Measurements from ENCODE around the gene CAV1. TPM values are rescaled to one million over a fixed set of nuclear protein-coding genes. Genes with fewer than 3 reads are reported as not detected.

CAV1 gene
- total RNA-seq, 1 donor from 2014 or later: 300 TPM

DNA sequence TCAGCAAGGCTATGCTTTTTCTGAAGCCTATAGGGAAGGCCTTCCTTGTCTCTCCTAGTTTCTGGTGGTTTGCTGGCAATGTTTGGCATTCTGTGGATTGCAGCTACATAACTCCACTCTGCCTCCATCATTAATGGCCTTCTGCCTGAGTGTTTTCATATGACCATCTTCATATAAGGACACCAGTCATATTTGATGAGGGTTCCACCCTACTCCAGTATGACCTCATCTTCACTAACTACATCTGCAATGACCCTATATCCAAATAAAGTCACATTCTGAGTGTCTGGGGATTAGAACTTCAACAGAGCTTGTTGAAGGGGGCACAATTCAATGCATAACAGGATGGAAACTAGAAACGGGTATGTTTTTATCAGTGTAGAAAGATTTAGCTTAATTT lies 22.1 kb downstream of the CAV1 start:
- ATAC-seq (ENCODE audit: poor library complexity): no peak

DNA sequence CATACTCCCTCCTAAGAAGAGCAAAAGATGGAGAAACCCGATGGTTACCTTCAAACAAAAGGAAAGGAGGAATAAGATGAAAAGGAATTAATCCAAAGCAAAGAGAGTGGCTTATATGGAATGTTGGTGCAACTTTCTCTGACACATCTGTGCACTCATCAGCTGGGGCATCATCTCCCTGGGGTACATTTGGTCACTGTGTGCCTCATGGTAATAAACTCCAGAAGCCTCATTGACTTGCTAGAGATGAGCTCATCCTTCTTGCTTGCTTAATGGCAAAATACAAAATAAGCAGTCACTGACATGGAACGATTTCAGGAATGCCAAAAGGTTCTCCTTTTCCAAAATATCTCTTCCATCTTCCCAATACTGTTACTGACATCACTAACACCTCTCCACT lies 22.5 kb downstream of the CAV1 start:
- ATAC-seq (ENCODE audit: poor library complexity): no peak

More for the DNA sequence above, 22.1 kb downstream of the CAV1 start:
- DNase-seq: no peak
- intact Hi-C loops (cut with DNase I): no loop called here

DNA sequence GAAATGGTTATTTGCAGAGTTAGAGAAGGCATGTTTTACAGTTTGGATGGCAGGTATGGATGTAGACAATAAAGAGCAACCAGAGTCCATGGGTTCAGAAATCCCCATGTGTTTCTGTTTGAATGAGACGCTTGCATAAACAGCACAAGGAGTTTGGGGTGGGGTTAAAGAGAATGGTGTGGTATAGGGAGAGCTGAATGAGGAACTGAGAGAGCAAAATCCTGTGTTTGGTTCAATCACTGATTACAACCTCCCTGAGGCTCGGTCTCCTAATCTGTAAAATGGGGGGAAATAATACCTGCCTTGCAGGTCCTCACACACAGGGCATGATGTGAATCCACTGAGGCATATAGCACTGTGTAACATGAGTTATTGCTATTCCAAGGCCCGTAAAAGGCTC lies 23.7 kb downstream of the CAV1 start:
- intact Hi-C loops (cut with DNase I): no loop called here
- ATAC-seq (ENCODE audit: poor library complexity) (no peak), DNase-seq (no peak)

More for the DNA sequence above, 22.5 kb downstream of the CAV1 start:
- intact Hi-C loops (cut with DNase I): no loop called here
- no peak for DNase-seq

DNA sequence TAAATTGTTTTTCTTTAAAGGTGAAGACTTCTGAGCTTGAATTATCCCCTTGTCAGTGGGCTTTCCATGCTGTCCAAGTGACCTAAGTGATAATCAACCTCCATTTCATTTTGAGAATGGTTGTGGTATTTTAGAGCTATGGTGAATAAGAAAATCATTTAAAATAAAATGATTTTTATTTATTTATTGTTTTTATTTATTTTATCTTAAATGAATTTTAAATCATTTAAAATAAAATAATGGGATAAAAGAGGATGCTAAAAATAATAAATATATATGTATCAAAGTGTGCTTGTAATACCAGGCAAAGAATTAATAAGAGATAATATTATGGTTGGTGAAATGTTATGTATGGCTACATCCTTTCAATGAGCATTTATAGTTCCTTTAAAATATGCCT lies 24.5 kb downstream of the CAV1 start:
- intact Hi-C loops (cut with DNase I): no loop called here
- no peak for DNase-seq
- no peak for ATAC-seq (ENCODE audit: poor library complexity)

DNA sequence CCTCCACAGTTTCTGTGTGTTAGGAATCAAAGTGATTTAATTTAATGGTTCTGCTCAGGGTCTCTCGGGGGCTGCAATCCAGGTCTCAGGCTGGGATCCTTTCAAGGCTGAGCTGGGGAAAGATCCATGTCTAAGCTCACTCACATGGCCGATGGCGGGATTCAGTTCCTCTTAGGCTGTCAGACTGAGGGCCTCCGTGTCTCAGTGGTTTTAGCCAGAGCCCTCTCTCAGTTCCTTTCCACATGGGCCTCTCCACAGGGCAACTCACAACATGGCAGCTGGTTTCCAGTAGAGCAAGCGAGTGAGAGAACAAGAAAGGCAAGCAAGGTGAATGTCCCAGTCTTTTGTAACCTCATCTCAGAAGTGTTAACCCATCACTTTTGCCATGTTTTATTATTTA lies 26.9 kb downstream of the CAV1 start:
- no peak for ATAC-seq (ENCODE audit: poor library complexity)
- intact Hi-C loops (cut with DNase I): no loop called here
- DNase-seq: no peak

DNA sequence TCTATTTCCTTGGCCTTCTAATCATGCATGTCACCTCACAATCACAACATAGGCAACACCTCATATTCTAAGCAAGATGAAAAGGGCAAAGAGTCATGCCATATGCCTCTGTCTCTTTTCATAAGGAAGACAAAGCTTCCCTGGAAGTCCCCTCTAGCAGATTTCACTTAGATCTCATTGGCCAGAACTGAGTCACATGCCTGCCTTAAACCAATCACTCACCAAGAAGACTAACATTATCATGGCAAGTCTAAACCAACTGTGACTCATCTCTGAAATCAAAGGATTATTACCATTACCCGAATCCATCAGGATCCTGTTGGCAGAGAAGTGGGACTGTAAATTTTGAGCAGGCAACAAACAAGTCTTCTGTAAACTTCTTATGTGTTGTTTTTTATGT lies 27.8 kb downstream of the CAV1 start:
- ATAC-seq (ENCODE audit: poor library complexity): no peak
- intact Hi-C loops (cut with DNase I): no loop called here
- no peak for DNase-seq

DNA sequence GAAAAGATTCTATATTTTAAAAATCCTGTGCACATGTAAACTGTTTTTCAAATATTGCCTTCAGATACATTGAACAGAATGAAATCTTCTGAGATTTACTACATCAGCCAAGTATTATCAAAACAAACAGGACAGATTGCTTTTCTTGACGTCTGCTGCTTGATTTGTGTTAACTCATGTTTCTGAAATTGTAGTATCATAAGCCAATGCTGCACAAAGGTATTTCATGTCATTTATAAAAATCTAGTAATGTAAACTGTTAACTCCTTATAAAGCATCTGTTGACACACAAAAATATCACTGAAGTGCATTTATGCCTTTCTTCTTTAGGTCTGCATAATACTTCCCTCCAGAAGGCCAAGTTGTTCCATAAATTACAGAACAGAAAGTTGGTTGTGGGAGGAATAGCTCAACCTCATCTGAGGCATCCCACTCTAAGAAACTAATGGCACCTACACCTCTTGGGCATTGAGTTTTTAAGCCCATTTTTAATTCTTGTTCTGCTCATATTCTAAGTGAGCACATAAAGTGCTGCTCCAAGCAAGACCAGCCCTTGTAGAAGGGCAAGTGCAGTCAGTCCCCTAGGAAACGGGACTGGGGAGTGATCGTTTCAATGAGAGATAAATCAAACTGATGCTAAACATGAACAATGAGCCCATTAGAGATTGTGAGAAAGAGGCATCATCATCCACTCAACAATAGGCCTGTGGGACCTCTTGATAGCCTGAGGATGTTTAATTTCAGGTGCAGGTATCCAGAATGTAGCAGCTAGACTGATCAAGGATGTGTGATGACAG lies 28.5 kb downstream of the CAV1 start:
- intact Hi-C loops (cut with DNase I): no loop called here
- DNase-seq (no peak), ATAC-seq (ENCODE audit: poor library complexity) (no peak)

DNA sequence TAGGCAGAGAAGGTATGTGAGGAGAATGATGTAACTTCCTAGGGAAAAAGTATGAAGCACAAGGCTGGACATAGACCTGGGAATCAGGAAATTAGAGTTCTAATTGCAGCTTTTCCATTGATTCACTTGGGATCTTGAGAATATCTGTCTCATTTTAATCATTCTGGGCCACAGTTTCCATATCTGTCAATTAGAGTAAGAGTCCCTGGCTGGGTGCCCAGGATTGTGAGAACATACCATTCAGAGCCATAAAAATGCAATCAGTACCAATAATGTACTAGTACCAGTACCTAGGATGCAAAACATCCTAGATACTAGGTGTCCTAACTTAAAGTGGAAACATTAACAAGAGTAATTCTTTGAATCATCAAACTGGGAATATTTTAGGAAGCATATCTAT lies 29.6 kb downstream of the CAV1 start:
- peak; percentile 54 for DNase-seq
- intact Hi-C loops (cut with DNase I): no loop called here
- ATAC-seq (ENCODE audit: poor library complexity): peak; percentile 61

DNA sequence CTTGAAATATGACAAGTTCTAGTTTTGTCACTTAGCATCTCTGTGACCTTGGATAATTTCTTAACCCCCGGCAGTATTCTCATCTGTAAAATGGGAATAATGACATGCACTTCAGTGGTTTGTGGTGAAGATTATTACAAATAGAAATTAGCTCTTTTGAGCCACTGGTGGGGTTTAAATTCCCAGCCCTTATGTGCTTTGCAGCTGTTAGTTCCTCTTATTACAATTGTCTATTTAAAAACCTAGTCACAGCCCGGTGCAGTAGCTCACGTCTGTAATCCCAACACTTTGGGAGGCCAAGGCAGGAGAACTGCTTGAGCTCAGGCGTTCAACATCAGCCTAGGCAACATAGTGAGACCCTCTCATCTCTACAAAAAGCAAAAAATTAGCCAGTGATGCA lies 30.1 kb downstream of the CAV1 start:
- ATAC-seq (ENCODE audit: poor library complexity) (no peak), DNase-seq (no peak)
- intact Hi-C loops (cut with DNase I): no loop called here

DNA sequence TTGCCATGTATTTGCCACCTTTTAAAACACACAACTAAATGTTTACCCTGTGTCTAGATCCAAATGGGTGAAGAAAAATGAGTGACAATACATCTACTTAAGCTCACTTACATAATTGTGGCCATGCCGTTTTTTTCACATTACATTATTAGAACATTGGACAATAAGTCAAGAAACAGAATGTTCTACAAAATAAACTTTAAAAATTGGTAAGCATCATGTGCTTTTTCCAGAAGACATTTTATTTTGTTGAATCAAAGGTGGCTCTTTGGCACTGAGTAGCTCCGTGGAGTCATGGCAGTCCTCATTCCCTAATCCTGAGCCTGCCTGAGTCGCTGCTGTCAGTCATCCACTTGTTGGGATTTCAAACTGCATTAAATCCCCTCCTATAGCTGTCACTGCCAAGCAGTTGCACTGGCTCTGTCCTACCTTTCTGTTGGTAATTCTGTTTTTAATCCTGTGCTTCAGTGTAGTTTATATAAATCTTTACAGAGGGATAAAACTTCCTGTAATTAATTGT lies 32.3 kb downstream of the CAV1 start:
- intact Hi-C loops (cut with DNase I): no loop called here
- DNase-seq: no peak
- no peak for ATAC-seq (ENCODE audit: poor library complexity)

DNA sequence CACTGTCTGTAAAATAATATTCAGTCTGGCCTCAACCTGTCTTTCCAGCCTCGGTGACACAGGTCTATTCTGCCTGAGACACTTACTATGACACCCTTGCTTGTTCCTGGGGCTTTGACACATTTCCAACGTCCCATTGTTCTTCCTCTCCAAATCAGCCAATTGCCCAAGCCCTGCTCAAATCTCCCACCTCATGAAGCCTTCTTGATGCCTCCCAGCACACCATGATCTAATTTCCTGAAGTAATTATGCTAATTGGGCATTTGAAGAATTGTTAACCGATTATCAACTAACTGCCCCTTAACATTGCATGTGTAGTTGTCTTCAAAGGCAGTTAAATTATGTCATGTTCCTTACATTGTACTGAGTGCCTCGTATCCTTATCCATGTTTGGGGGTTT lies 33.1 kb downstream of the CAV1 start:
- no peak for DNase-seq
- no peak for ATAC-seq (ENCODE audit: poor library complexity)
- intact Hi-C loops (cut with DNase I): no loop called here

DNA sequence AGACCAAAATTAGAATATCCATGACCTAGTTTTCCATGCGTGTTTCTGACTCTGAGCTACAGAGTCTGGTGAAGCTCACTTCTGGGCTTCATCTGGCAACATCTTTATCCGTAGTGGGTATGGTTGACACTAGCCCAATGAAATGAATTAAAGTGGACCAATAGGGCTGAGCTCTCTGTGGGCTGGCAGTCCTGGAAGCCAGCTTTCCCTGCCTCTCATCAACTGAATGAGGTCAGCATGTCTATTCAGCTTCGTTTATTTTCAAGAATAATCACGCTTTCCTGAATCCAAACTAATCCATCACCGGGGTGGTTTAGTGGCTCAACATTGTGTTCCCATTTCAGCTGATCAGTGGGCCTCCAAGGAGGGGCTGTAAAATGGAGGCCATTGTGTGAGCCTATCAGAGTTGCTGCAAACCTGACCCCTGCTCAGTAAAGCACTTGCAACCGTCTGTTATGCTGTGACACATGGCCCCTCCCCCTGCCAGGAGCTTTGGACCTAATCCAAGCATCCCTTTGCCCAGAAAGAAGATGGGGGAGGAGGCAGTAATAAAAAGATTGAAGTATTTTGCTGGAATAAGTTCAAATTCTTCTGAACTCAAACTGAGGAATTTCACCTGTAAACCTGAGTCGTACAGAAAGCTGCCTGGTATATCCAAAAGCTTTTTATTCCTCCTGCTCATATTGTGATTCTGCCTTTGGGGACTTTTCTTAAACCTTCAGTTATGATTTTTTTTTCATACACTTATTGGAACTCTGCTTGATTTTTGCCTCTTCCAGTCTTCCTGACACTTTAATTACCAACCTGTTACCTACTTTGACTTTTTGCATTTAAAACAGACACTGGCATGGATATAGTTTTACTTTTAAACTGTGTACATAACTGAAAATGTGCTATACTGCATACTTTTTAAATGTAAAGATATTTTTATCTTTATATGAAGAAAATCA lies 35.5 kb downstream of the CAV1 start:
- intact Hi-C loops (cut with DNase I): no loop called here
- peak; percentile 72 for ATAC-seq (ENCODE audit: poor library complexity)
- DNase-seq: no peak

DNA sequence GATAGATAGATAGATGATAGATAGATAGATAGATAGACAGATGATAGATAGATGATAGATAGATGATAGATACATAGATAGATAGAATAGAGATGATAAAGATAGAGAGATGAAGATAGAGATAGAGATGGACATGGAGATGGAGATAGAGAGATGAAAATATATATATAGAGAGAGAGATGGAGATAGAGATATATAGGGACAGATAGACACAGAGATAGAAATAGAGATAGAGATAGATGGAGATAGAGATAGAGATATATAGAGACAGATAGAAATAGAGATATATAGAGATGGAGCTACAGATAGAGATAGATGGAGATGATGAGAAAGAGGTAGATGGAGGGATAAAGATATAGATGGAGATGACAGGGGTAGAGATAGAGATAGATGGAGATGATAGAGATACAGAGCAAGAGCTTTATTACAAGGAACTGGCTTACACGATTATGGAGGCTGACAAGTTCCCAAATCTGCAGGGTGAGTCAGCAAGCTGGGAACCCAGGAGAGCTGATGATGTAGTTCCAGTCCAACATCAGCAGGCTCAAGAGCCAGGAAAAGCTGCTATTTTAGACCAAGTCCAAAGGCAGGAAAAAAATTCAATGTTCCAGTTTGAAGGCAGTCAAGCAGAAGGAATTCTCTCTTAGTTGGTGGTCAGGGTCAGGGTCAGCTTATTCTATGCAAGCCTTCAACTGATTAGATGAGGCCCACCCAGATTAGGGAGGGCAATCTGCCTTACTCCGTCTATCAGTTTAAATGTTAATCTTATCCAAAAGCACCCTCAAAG lies 37.1 kb downstream of the CAV1 start:
- intact Hi-C loops (cut with DNase I): no loop called here
- ATAC-seq (ENCODE audit: poor library complexity) (peak; percentile 55), DNase-seq (no peak)

DNA sequence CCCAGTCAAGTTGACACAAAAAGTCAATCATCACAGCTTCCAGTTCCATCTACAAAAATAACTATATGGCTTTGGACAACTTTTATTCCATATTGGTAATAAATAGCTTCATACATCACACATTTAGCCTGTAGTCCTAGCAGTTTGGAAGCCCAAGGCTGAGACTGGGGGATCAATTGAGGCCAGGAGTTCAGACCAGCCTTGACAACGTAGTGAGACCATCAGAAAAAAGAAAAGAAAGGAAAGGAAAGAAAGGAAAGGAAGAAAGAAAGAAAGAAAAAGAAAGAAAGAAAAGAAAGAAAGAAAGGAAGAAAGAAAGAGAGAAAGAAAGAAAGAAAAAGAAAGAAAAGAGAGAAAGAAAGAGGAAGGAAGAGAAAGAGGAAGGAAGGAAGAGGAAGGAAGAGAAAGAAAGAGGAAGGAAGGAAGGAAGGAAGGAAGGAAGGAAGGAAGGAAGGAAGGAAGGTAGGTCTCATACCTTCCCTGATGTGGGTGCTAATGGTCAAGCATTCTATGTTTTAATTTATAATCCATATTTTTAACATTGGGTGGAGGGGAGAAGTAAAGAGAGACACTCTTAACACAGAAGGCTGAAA lies 37.8 kb downstream of the CAV1 start:
- no peak for ATAC-seq (ENCODE audit: poor library complexity)
- intact Hi-C loops (cut with DNase I): no loop called here

DNA sequence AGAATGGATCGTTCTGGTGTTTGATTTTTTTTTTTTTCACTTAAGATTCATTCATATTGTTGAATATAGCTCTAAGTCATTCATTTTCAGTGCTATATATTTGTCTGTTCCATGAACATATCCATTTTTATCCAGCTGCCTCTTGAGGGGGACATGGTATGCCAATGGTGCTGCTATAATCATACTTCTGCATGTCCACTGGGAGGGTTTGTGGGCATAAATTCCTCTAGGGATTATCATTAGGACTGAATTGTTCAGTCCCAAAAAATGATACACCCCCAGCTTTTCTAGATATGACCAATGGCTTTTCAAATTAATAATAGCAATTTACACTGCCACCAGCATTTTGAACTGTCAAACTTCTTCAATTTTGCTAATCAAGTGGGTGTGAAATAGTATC lies 41.1 kb downstream of the CAV1 start:
- intact Hi-C loops (cut with DNase I): no loop called here
- no peak for ATAC-seq (ENCODE audit: poor library complexity)

More for the DNA sequence above, 37.8 kb downstream of the CAV1 start:
- no peak for DNase-seq

DNA sequence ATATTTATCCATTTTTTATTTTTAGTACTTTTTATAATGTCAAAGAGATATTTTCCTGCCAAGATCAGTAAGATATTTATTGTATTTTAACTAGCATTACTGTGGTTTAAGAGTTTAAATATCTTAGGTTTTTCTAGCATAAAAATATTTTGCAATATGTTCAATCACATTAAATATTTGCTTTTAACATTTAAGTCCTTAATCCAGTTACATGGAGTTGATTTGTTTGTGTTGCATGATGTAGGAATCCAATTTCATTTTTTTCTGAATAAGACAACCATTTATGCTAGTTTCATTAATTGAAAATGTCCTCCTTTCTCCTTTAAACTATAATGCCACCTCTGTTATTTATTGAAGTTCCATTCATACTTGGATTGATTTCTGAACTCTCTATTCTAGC lies 41.8 kb downstream of the CAV1 start:
- ATAC-seq (ENCODE audit: poor library complexity) (no peak), DNase-seq (no peak)
- intact Hi-C loops (cut with DNase I): no loop called here

More for the DNA sequence above, 41.1 kb downstream of the CAV1 start:
- no peak for DNase-seq

DNA sequence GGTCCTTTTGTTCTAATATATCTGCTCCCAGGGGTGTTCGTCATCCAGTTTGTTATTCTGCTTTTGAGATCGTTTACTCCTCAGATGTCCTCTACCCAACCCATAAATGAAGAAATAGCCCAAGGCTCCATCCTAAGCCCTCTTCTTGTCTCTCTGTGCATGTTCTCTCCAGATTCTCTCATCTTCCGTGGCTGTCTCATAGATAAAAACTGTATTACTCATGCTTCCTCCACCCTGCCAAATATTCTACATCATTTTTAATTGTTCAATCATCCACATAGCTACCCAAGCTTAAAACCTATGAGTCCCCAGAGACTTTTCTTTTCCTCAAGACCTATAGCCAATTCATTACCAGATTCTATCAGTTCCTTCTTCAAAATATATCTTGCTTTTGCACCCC lies 44.9 kb downstream of the CAV1 start:
- ATAC-seq (ENCODE audit: poor library complexity) (no peak), DNase-seq (no peak)
- intact Hi-C loops (cut with DNase I): no loop called here

DNA sequence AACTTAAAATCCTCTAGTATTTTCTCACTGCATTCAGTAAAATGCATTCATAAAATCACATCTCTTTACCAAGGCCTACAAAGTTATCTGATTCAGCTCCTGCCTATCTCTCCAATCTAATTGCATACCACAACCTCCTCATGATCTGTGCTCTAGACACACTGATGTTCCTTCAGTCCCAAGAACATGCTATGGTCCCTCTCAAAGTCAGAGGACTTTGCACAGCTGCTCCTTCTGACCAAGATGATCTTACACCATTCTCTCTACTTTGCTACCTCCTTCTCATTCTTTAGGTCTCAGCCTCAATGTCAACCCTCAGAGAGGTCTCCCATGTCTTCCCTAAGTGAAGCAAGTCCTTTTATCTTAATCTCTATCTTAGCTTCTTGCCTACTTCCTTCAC lies 45.5 kb downstream of the CAV1 start:
- intact Hi-C loops (cut with DNase I): no loop called here
- DNase-seq (no peak), ATAC-seq (ENCODE audit: poor library complexity) (no peak)

DNA sequence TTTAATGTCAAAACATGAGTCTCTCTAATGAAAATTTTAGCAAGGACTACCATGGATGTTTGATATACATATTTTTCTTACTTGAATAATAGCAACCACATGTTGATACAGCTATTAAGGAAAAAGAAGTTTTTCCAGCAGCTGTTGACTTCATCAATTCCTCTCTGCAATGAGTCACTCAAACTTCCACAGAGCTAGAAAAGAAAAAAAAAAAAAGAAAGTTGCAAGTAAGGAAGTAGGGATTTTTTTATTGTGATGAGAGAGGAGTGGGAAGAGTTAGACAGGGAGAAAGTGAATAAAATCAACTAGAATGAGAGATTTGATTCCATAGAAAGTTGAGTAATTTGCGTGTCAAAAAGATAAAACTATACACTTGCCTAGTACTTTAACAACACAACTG lies 46.2 kb downstream of the CAV1 start:
- no peak for DNase-seq
- ATAC-seq (ENCODE audit: poor library complexity): no peak

More for the DNA sequence above, 46.2 kb downstream of the CAV1 start:
- intact Hi-C loops (cut with DNase I): no loop called here
